NCI-H146 treated with DMSO at 0.1 percent for 48 hours (cell line): ENCODE measurements around the gene ATG16L2.
"Not testable (repeated sequence)": the region's sequence is repeated elsewhere in the genome, so short reads cannot be mapped to it uniquely, and the experiment has no call there.

Experiments
- DNase-seq: peaks from one replicate; lab custom pipeline; 2025; ENCODE audit not compliant: unreplicated experiment; lab: John Stamatoyannopoulos, UW

ATG16L2 gene

DNA sequence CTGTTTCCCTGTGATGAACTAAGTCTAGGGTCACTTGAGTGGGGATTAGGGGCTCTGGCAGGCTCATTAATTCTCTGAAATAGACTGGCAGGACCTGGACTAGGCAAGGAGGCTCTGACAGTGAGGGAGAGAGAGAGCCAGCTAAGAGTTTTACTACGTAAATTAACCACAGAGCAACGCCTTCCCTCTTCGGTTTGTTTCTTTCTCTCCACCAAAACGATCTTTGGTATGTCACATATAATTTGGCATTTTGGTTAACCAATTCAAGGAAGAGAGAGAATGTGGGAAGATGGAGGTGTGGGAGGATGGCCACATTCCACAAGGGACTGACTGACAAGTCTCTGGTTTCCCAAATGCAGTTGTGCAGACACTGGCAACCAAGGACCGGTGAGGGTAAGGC lies 27.9 kb downstream of the ATG16L2 start:
- no peak for DNase-seq

DNA sequence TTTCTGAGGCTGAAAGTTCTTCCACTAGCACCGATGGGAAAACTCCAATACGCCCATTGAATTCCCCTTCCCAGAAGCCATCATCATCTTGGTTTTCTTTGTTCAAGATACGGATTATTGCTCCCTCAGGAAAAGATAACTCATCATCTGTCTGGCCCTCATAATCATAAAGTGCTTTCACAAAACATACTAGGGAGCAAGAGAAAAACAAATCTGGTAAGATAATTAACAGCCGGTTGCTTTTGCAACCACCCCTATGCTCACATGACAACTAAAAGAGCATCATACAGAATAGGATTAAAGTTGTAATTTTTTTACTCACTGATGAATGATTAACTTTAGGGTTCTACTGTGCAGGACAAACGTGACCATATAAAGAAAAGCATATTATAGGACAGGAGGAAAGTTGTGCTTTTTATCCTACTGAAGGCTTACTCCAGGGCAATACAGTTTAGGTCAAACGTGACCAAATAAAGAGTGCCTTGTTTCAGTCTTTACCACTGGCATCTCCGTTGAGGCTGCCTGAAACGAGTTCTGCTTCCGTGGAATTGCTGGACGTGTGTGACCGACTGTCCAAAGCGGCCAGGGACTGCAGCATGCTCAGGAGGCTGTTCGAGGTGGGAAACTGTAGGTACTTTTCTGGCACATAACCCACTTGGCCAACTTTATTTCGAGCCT lies 28.6 kb downstream of the ATG16L2 start:
- DNase-seq = no peak

DNA sequence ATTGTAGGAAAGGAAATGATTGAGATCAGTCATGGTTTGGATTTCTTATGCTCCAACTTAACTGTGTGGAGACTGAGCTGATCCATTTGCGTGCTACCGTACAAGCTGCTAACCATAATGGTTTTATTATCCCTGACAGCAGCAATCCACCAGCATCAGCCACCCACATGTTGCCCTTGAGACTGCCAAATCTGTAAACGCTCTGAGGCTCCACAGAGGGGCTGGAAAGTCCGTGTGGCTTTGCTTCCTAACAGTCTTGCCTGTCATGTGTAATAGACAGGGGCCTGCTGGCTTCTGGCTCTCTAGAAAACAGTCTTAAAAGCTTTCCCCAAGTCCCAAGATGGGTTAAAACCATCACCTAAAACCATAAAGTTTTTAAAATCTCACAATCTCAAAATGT lies 30.1 kb downstream of the ATG16L2 start:
- DNase-seq = no peak

DNA sequence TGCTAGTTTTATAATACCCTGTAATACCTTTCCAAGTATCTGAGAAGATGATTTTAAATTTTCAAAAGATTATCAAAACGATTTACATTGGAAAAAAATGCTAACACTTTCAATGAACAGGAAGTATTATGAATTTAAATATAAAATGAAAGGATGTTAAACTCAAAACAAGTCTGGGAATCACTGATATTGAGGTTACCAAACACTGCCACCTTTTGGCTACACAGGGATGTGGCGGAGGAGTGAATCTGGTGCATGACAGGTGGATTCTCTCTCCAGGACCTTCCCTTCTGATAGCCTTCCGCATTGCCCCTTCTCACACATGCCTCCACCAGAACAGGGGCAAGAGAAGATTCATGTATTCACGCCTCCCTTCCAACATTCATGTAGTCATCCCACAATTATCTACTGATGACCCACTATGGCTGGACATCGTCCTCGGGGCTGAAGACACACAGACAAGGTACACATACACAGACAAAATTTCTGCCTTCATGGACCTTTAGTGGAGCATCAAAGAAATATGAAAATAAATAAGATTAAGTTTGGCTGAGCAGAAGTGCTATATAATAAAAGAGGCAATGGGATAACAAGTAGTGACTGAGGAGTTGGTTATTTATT lies 34.7 kb downstream of the ATG16L2 start:
- DNase-seq = no peak

DNA sequence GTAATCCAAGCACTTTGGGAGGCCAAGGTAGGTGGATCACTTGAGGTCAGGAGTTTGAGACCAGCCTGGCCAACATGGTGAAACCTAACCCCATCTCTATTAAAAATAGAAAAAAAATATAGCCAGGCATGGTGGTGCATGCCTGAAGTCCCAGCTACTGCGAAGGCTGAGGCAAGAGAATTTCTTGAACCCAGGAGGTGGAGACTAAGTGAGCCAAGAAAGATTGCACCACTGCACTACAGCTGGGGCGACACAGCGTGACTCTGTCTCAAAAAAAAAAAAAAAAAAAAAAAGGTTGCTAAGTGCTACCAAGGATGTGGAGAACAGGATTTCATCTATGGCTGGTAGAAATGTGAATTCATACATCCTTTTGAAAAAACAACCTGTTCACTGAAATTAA lies 36.6 kb downstream of the ATG16L2 start:
- DNase-seq = no peak

DNA sequence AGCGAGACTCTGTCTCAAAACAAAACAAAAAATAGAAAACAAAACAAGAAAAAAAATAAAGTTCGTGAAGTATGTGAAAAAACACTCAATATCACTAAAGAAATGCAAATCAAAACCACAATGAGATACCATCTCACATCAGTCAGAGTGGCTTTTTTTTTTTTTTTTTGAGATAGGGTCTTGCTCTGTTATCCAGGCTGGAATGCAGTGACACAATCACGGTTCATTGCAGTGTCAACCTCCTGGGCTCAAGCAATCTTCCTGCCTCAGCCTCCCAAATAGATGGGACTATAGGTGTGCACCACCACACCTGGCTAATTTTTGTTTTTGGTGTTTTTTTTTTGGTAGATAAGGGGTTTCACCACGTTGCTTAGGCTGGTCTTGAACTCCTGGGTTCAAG lies 37.5 kb downstream of the ATG16L2 start:
- no peak for DNase-seq

DNA sequence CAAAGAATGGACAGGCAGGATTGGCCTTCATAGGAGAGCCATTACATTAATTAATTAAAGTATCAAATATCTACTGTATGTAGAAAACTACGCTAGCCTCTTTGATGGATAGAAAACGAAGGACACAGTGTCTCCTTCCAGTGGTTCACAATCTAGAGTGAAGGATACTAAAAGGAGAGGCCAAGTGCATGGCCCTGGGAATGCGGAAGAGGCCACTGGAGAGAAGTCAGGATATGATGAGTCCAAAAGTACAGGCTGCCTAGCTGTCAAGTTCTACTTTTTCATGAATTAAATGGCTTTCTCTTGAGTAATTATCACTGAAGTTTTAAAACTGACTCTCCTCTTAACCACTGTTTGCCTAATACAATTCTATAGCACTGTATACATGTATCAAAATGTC lies 41.9 kb downstream of the ATG16L2 start:
- peak; percentile 21 for DNase-seq

DNA sequence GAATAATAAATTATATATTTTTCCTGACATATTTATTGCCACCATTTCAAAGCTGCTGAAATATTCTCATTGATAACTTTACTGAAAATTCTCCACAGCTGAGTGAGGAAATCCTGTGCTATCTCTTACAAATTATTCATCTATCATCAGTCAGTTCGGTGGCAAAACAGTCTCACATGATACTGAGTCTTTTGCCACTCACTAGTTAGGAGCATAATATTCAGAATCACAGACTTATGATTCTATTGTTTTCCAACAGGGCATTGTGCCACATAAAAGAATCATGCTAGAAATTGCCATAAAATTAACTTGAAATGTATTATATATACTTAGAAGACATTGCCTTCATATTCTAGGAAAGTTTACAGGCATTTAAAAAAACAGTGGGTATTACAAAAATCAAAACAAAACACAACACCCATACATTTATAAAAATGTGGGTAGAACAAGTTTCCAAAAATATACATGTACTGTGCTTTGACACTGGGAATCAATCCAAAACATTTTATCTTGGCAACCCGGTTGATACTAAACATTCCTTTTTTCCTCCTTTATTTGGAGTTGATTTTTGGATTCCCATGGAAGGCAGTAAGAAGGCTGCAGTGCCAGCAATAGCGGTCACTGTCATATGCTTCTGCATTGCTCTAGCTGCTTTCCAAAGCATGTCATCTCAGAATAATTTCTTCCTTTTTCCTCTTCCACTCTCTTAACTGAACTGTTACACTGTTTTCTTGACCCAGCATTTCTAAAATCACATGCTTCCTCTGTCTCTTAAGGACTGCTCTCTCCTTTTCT lies 42.5 kb downstream of the ATG16L2 start:
- DNase-seq = no peak

DNA sequence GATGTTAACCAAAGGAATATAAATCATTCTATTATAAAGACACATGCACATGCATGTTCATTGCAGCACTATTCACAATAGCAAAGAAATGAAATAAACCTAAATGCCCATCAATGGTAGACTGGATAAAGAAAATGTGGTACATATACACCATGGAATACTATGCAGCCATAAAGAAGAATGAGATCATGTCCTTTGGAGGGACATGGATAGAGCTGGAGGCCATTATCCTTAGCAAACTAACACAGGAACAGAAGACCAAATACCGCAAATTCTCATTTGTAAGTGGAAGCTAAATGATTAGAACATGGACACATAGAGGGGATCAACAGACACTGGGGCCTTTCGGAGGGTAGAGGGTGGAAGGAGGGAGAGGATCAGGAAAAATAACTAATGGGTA lies 44.1 kb downstream of the ATG16L2 start:
- DNase-seq = not testable (repeated sequence)

DNA sequence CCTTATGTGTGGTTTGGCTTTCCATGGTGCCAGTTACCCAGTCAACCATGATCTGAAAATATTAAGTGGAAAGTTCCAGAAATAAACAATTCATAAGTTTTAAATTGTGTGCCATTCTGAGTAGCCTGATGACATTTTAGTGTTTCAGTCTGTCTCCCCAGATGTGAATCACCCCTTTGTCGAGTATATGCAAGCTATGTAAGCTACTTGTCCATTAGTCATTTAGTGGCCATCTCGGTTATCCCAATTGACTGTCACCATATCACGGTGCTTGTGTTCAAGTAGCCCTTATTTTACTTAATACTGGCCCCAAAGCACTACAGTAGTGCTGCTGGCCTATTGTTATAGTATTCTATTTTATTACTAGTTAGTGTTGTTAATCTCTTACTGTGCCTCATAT lies 44.9 kb downstream of the ATG16L2 start:
- no peak for DNase-seq

DNA sequence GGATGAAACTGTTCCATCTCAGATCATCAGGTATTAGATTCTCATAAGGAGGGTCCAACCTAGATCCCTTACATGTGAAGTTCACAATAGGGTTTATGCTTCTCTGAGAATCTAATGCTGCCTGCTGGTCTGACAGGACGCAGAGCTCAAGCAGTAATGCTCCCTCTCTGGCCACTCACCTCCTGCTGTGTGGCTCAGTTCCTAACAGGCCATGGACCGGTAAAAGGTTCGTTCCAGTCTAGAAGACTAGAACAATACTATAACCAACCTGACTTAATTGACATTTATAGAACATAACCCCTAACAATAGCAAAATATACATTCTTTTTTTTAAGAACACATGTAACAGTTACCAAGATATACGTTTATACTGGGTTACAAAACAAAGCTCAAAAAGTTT lies 45.8 kb downstream of the ATG16L2 start:
- DNase-seq = no peak

DNA sequence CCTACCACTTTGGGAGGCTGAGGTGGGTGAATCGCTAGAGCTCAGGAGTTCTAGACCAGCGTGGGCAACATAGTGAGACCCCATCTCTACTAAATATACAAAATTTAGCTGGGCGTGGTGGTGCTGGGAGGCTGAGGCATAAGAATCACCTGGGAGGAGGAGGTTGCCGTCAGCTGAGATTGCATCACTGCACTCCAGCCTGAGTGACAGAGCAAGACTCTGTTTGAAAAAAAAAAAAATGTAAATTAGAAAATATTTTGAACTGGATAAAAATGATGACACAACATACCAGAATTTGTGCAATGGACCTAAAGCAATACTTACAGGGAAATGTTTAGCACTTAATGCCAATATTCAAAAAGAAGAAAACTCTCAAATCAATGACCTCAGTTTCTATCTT lies 46.4 kb downstream of the ATG16L2 start:
- DNase-seq = no peak

DNA sequence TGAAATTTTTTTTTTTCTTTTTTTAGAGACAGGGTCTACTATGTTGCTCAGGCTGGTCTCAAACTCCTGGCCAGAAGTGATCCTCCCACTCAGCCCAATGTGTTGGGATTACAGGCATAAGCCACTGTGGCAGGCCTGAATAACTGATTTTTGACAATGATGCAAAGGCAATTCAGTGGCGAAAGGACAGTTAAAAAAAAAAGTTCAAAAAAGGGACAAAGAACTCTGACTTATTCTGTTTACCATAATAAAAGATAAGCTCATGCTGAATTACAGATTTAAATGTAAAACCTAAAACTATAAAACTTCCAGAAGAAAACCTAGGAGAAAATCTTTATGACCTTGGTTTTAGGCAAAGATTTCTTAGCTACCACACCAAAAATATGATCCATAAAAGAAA lies 48.9 kb downstream of the ATG16L2 start:
- no peak for DNase-seq

DNA sequence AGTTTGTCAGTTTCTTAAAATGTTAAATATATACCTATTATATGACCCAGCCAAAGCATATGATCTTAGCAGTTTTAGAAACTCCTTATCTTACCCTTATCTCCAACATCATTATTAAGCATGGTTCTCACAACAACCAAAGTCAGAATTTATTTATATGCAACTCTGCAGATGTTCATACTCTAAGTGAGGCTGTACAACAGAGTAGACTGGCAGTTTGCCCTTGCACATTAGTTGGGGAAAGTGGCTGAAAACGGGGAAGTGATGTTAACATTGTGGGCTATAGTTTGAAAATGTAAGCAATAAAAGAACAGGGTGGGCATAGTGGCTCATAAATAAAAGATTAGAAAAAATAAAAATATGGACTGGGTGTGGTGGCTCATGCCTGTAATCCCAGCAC lies 49.7 kb downstream of the ATG16L2 start:
- DNase-seq = no peak

DNA sequence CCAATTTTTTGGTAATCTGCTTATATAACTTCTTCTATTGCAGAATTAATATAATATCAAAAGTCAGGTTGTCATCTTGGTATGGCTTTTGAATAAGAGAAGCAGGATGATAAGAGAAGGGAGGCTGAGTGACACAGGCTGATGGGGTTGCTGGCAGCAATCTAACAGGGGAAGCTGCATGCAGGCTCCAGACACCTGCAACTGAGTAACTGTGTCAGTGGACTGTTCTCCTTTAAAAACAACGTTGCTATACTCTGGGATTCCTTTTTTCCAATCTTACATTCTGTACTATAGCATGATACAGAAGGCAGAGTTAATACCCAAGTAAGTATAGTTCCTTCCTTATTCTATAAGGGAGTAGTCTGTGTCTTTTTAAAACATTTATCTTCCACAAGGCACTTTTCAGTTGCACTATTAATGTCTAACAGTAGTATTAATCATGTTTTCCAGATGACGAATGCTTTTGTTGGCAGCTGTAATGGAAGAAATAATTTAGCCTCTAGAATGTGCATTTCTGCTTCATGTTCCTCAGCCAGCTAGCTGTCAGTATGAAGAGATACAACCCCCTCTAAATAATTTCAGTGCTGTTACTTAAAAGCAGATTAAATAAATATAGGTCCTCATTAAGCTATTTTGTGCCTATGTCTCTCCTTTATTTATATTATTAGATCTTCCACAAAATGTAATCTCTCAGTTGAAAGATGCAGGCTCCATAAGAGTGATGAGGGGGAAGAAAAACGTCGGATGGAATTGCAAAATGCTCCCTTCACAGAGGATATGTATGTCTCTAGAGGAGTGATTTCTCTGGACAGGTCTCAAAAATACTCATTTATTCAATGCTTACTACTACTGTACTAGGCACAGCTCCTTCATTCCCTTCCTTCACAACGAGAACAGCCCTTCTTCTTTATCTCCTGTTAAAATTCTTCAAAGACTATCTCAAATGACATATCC lies 50.8 kb downstream of the ATG16L2 start:
- DNase-seq = no peak

DNA sequence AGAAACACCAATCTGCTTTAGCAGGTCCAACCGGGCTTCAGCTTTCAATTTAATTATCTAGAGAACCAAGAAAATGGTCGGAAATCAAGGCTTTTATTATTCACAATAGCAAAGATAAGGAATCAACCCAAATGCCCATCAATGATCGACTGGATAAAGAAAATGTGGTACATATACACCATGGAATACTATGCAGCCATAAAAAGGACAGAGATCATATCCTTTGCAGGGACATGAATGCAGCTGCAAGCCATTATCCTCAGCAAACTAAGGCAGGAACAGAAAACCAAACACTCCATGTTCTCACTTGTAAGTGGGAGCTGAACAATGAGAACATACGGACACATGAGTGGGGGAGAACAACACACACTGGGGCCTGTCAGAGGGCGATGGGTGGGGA lies 53.8 kb downstream of the ATG16L2 start:
- DNase-seq = no peak

DNA sequence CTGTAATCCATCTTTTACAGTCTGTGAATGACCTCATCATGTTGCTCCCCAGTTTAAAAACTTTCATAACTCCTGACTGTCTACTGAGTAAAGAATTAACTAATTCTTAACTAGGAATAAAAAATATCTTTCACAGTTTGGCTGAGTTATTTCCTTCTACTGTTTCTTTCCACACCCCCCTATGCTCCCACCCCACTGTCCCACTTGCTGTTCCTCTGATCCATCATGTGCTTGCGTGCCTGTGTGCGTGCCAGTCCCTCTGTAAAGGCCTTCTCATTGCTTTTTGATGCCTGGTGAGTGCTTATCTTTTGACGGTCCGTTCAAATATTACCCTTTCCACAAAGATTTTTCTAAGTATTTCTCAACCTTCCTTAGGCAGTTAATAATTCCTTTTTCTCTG lies 55.6 kb downstream of the ATG16L2 start:
- no peak for DNase-seq

DNA sequence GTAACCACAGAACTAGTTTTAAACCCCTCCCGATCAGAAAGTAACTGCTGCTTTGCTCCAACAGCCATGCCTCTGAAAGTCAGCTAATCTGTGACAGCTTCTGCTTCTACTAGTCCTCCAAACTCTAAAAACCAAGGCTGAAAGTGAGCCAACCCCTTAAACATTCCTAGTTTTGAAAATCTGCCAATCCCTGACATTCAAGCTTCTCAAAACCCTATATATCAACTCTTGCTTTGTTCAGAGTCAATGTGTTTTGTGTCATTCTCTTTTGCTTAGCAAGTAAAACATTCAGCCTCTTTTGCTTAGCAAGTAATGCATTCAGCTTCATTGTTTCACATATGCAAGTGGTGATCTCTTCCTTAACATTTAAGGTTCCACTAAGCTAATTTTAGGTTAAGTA lies 56.9 kb downstream of the ATG16L2 start:
- no peak for DNase-seq

DNA sequence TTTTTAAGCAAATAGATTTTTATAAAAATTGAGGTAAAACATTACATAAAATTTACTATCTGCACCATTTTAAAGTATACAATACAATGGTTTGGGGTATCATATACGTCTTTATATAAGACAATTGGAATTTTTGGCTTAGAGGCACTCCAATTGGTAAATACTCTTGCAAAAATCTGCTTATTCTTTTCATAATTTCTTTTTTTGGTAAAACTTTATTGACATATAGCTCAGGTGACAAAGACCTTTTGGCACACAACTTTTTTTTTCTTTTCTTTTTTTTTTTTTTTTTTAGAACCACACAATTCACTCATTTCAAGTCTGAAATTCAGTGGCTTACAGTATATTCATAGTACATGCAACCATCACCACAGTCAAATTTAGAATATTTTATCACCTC lies 57.8 kb downstream of the ATG16L2 start:
- no peak for DNase-seq

DNA sequence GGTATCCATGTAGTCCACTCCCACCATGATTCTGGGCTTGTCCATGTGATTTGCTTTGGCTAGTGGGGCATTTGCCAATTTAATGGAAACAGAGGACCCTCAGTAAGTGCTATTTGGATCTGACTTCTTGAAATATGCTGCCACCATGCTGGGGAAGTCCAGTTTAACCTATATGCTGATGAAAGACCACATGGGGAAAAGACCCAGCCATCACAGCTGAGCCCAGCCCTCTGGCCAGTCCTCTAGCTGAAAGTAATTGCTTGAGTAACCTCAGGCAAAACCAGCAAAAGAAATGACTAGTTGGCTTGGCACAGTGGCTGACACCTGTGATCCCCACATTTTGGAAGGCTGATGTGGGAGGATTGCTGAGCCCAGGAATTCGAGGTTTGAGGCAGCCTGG lies 61.5 kb downstream of the ATG16L2 start:
- DNase-seq = no peak

DNA sequence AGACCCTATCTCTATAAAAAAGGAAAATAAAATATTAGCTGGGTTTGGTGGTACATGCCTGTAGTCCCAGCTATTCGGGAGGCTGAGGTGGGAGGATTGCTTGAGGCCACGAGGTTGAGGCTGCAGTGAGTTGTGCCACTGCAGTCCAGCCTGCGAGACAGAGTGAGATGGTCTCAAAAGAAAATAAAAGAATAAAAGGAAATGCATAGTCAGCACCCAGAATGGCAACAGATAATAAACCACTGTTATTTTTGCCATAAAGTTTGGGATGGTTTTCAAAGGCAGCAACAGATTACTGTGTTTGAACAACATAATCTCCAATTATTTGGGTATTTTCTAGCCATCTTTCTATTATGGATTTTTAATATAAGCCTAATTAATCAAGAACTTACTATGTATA lies 61.9 kb downstream of the ATG16L2 start:
- no peak for DNase-seq
